HepG2 (cell line): ENCODE results near the gene CUL2. TPM values are rescaled to one million over a fixed set of nuclear protein-coding genes. Genes with fewer than 3 reads are reported as not detected.

Experiments used
- ARNT2 ChIP-seq: sonication (generic); formaldehyde crosslinking; IDR thresholded peaks from 2 replicates; pipeline ENCODE4 v1.8.0; 2022; ENCODE audit warnings: mild to moderate bottlenecking, low read depth, missing genetic modification reagents, moderate library complexity
- CREM ChIP-seq, 2 experiments: sonication (generic) in 1 of 2; formaldehyde crosslinking in 1 of 2; IDR thresholded peaks; 2 replicates each; pipeline versions ENCODE4 v1.4.0 to v1.6.1; 2016 to 2020; ENCODE audit warnings: antibody characterized with exemption in 1 of 2, mild to moderate bottlenecking in 1 of 2, missing genetic modification reagents in 1 of 2
- ELF3 ChIP-seq: IDR thresholded peaks from 2 replicates; pipeline ENCODE4 v1.6.1; 2016; ENCODE audit warnings: missing genetic modification reagents, missing compliant biosample characterization
- IRX3 ChIP-seq: sonication (generic); formaldehyde crosslinking; IDR thresholded peaks from 2 replicates; pipeline ENCODE4 v1.8.1; 2023; ENCODE audit warnings: mild to moderate bottlenecking, low read depth, missing genetic modification reagents, borderline replicate concordance
- KDM2A ChIP-seq: sonication (generic); formaldehyde crosslinking; IDR thresholded peaks from 2 replicates; pipeline ENCODE4 v1.4.0; 2020; ENCODE audit warnings: low read depth, missing genetic modification reagents, borderline replicate concordance
- SIX1 ChIP-seq: sonication (generic); formaldehyde crosslinking; IDR thresholded peaks from 2 replicates; pipeline ENCODE4 v1.4.0; 2020; ENCODE audit warnings: missing genetic modification reagents, borderline replicate concordance
- SMAD9 ChIP-seq: sonication (generic); formaldehyde crosslinking; IDR thresholded peaks from 2 replicates; pipeline ENCODE4 v1.5.1; 2020; ENCODE audit warnings: mild to moderate bottlenecking, missing genetic modification reagents
- SP1 ChIP-seq, 2 experiments: fragments of 450-650 bp in 1 of 2; sonication (generic) in 1 of 2; formaldehyde crosslinking in 1 of 2; IDR thresholded peaks; 2 replicates each; pipeline versions ENCODE4 v1.4.0 to v1.6.1; 2016 to 2020; ENCODE audit warnings: missing genetic modification reagents in 1 of 2
- ZBTB20 ChIP-seq: sonication (generic); formaldehyde crosslinking; IDR thresholded peaks from 2 replicates; pipeline ENCODE4 v1.8.1; 2023; ENCODE audit warnings: missing genetic modification reagents, low read depth, mild to moderate bottlenecking, borderline replicate concordance
- ZBTB42 ChIP-seq: sonication (generic); formaldehyde crosslinking; IDR thresholded peaks from 2 replicates; pipeline ENCODE4 v1.5.0; 2020; ENCODE audit warnings: mild to moderate bottlenecking, missing genetic modification reagents
- ZKSCAN5 ChIP-seq: sonication (generic); formaldehyde crosslinking; IDR thresholded peaks from 2 replicates; pipeline ENCODE4 v1.5.1; 2020; ENCODE audit warnings: mild to moderate bottlenecking, missing genetic modification reagents
- ZNF160 ChIP-seq: sonication (generic); formaldehyde crosslinking; IDR thresholded peaks from 2 replicates; pipeline ENCODE4 v1.8.0; 2022; ENCODE audit warnings: mild to moderate bottlenecking, inconsistent platforms, missing genetic modification reagents
- ZNF20 ChIP-seq: sonication (generic); formaldehyde crosslinking; IDR thresholded peaks from 2 replicates; pipeline ENCODE4 v1.4.0; 2020; ENCODE audit warnings: mild to moderate bottlenecking, moderate library complexity, missing genetic modification reagents
- ZNF33B ChIP-seq: sonication (generic); formaldehyde crosslinking; IDR thresholded peaks from 2 replicates; pipeline ENCODE4 v1.5.1; 2020; ENCODE audit warnings: mild to moderate bottlenecking, missing genetic modification reagents
- ZNF614 ChIP-seq: IDR thresholded peaks from 2 replicates; pipeline ENCODE4 v1.6.1; 2018; ENCODE audit warnings: missing biosample characterization, missing genetic modification reagents, inconsistent platforms, borderline replicate concordance
- ZNF761 ChIP-seq: sonication (generic); formaldehyde crosslinking; conservative IDR thresholded peaks from 2 replicates; pipeline ENCODE4 v1.4.0; 2020; ENCODE audit warnings: mild to moderate bottlenecking, missing genetic modification reagents
- polyA plus RNA-seq, 8 experiments: library from polyadenylated mRNA; depleted of rRNA in 3 of 8; stranded (reverse) in 7 of 8; unstranded in 1 of 8; fragments of >200 nt; fragmentation: Illumina TruSeq in 4 of 8; extraction: Trizol in 4 of 8; gene quantifications; 2 replicates each; pipeline versions ENCODE4 v1.2.1 to v1.2.3, GENCODE V29; 2011 to 2016; ENCODE audit warnings: low read depth in 4 of 8, missing spikeins in 1 of 8, mixed read lengths in 1 of 8; ENCODE audit not compliant: insufficient read depth in 1 of 8
- total RNA-seq, 5 experiments: library from RNA; depleted of rRNA; stranded (reverse); fragments of >200 nt; fragmentation: Illumina TruSeq; extraction: Trizol; gene quantifications; 2 replicates each; pipeline ENCODE4 v1.2.3, GENCODE V29; 2016; ENCODE audit warnings: low read depth in 1 of 5
- TF ChIP-seq, protein P1 (sequence below): sonication (generic); formaldehyde crosslinking; IDR thresholded peaks from 2 replicates; pipeline ENCODE4 v1.4.0; 2020; ENCODE audit warnings: missing genetic modification reagents
- TF ChIP-seq, protein P2 (sequence below): sonication (generic); formaldehyde crosslinking; IDR thresholded peaks from 2 replicates; pipeline ENCODE4 v1.4.0; 2020; ENCODE audit warnings: mild to moderate bottlenecking, missing genetic modification reagents
- TF ChIP-seq, protein P3 (sequence below): sonication (generic); formaldehyde crosslinking; IDR thresholded peaks from 2 replicates; pipeline ENCODE4 v1.4.0; 2020; ENCODE audit warnings: missing genetic modification reagents
- TF ChIP-seq, protein P4 (sequence below): sonication (generic); formaldehyde crosslinking; IDR thresholded peaks from 2 replicates; pipeline ENCODE4 v1.4.0; 2020; ENCODE audit warnings: missing genetic modification reagents

Gene CUL2
- total and polyA plus RNA-seq, 2 of the 13 experiments (the other 11 are each of a cell fraction or from before 2014, with no cell fraction given): 9.6 to 33.1 TPM

DNA sequence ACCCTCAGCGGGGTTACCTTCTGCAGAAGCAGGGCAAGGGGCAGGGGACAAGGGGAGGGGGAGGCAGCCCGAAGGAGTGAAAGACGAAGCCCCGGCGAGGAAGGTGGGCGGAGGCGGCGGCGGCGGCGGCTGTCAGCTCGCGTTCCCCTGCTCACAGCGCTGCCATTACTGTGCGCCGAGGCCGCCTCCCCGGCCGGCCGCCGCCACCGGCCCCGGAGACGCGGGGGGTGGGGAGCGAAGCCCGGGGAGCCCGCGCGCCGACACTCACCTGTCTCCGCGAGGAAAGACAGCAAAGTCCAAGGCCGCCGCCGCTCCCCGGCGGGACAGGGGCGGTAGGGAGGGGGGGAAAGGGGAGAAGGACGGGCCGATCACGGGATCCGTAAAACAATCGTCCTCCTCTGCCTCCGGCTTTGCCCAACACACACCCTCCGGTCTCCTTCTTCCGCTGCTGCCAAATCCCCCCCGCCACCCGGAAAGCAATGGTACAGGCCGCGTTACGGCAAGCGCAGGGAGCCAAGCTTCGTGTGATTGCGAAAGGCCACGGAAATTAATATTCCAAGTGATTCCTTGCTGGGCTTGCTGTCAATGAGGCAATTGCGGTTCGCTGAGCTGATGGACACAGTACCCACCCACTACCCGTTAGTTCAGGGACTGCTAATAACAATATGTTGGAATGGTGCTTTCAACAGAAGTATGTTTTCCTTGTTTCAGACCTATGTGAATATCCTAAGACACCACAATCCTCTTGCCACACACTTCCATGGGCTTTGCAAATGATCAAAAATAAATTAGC is at the start of gene CUL2 (continued):
- TF ChIP-seq SMAD9 (CRISPR knock-in tag): no peak
- no peak for TF ChIP-seq ZKSCAN5 (CRISPR knock-in tag)
- TF ChIP-seq, protein P1, sequence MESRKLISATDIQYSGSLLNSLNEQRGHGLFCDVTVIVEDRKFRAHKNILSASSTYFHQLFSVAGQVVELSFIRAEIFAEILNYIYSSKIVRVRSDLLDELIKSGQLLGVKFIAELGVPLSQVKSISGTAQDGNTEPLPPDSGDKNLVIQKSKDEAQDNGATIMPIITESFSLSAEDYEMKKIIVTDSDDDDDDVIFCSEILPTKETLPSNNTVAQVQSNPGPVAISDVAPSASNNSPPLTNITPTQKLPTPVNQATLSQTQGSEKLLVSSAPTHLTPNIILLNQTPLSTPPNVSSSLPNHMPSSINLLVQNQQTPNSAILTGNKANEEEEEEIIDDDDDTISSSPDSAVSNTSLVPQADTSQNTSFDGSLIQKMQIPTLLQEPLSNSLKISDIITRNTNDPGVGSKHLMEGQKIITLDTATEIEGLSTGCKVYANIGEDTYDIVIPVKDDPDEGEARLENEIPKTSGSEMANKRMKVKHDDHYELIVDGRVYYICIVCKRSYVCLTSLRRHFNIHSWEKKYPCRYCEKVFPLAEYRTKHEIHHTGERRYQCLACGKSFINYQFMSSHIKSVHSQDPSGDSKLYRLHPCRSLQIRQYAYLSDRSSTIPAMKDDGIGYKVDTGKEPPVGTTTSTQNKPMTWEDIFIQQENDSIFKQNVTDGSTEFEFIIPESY (CRISPR knock-in tag): peak; percentile 66; the same call in 1 of the 2 replicates
- no peak for TF ChIP-seq SP1 (IDR thresholded peaks at IDR 0.05)
- no peak for TF ChIP-seq SP1 (CRISPR knock-in tag; IDR thresholded peaks at IDR 0.05)
- no peak for TF ChIP-seq ZBTB20 (CRISPR knock-in tag)
- peak; percentile 49; the same call in 1 of the 2 replicates for TF ChIP-seq ZNF614
- TF ChIP-seq, protein P2, sequence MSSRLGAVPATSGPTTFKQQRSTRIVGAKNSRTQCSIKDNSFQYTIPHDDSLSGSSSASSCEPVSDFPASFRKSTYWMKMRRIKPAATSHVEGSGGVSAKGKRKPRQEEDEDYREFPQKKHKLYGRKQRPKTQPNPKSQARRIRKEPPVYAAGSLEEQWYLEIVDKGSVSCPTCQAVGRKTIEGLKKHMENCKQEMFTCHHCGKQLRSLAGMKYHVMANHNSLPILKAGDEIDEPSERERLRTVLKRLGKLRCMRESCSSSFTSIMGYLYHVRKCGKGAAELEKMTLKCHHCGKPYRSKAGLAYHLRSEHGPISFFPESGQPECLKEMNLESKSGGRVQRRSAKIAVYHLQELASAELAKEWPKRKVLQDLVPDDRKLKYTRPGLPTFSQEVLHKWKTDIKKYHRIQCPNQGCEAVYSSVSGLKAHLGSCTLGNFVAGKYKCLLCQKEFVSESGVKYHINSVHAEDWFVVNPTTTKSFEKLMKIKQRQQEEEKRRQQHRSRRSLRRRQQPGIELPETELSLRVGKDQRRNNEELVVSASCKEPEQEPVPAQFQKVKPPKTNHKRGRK (CRISPR knock-in tag): no peak
- TF ChIP-seq SIX1 (CRISPR knock-in tag): no peak
- TF ChIP-seq ELF3 (CRISPR knock-in tag): peak; percentile 59; the same call in 1 of the 2 replicates
- TF ChIP-seq, protein P3, sequence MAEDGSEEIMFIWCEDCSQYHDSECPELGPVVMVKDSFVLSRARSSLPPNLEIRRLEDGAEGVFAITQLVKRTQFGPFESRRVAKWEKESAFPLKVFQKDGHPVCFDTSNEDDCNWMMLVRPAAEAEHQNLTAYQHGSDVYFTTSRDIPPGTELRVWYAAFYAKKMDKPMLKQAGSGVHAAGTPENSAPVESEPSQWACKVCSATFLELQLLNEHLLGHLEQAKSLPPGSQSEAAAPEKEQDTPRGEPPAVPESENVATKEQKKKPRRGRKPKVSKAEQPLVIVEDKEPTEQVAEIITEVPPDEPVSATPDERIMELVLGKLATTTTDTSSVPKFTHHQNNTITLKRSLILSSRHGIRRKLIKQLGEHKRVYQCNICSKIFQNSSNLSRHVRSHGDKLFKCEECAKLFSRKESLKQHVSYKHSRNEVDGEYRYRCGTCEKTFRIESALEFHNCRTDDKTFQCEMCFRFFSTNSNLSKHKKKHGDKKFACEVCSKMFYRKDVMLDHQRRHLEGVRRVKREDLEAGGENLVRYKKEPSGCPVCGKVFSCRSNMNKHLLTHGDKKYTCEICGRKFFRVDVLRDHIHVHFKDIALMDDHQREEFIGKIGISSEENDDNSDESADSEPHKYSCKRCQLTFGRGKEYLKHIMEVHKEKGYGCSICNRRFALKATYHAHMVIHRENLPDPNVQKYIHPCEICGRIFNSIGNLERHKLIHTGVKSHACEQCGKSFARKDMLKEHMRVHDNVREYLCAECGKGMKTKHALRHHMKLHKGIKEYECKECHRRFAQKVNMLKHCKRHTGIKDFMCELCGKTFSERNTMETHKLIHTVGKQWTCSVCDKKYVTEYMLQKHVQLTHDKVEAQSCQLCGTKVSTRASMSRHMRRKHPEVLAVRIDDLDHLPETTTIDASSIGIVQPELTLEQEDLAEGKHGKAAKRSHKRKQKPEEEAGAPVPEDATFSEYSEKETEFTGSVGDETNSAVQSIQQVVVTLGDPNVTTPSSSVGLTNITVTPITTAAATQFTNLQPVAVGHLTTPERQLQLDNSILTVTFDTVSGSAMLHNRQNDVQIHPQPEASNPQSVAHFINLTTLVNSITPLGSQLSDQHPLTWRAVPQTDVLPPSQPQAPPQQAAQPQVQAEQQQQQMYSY: no peak
- TF ChIP-seq ARNT2: no peak; the same call in 1 of the 2 replicates
- no peak; the same call in 1 of the 2 replicates for TF ChIP-seq ZNF33B (CRISPR knock-in tag)
- no peak for TF ChIP-seq ZNF20
- TF ChIP-seq, protein P4, sequence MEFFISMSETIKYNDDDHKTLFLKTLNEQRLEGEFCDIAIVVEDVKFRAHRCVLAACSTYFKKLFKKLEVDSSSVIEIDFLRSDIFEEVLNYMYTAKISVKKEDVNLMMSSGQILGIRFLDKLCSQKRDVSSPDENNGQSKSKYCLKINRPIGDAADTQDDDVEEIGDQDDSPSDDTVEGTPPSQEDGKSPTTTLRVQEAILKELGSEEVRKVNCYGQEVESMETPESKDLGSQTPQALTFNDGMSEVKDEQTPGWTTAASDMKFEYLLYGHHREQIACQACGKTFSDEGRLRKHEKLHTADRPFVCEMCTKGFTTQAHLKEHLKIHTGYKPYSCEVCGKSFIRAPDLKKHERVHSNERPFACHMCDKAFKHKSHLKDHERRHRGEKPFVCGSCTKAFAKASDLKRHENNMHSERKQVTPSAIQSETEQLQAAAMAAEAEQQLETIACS (CRISPR knock-in tag): no peak
- 0 out of 2 replicates have a peak, but pooled peaks have one; percentile 46 for TF ChIP-seq ZNF761 (CRISPR knock-in tag)
- peak; percentile 48; the same call in 1 of the 2 replicates for TF ChIP-seq CREM (IDR thresholded peaks at IDR 0.05)
- no peak for TF ChIP-seq CREM (CRISPR knock-in tag; IDR thresholded peaks at IDR 0.05)
- peak; percentile 94 for TF ChIP-seq KDM2A (CRISPR knock-in tag)
- TF ChIP-seq ZNF160 (CRISPR knock-in tag): no peak
- no peak for TF ChIP-seq ZBTB42 (CRISPR knock-in tag)
- no peak for TF ChIP-seq IRX3 (CRISPR knock-in tag)
